GM21723 (cell line): ENCODE results near the gene TFR2.

Source experiments
- ATAC-seq: cut with Tn5 transposase; IDR thresholded peaks from one replicate; pipeline ENCODE4 v1.9.1; 2021; ENCODE audit warnings: mild to moderate bottlenecking, moderate library complexity; ENCODE audit not compliant: unreplicated experiment

TFR2 gene

GRCh38 chr7:100613412-100614175, 27.8 kb downstream of the TFR2 start:
- no peak for ATAC-seq

GRCh38 chr7:100612730-100613390, 28.5 kb downstream of the TFR2 start:
- ATAC-seq = peak; percentile 19

DNA sequence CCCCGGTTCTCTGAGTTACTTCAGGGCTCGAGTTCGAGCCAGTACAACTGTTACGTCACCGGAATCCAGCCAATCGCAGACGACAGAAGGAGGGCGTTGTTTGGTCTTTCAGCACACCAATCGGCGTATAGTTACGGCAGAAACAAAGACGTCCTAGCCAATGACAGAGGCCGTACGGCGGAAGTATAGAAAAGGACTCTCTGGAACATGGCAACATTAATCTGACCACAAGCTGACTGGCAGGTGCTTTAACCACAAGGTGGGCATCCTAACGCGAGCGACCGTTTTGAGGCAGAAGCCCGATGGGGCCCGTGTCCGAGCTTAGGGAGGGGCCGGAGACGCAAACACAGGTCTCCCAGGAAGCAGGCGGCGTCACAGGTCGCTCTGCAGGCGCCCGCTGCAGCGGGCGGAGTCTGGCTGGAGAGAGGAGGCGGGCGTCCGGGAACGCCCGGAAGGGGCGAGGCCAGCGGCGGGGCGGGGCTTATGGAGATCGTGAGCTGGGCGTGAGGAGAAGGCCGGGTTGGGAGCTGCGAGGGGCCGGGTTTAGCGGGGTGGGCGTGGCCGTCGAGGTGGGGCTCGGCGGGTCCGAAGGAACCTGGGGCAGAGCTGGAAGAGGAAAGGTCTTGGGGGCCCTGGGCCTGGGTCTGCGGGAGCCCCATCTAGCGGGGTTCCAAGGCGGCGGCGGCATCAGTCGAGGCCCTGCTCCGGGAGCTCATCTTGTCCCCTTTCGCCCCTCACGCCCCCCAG, 29.2 kb downstream of the TFR2 start, which contains the start of gene MOSPD3:
Gene MOSPD3 (plus strand): TSS at position 558 of the 747 bp plus-strand sequence. CDS start 252 bp downstream, outside the sequence.
- ATAC-seq = peak; percentile 90

DNA sequence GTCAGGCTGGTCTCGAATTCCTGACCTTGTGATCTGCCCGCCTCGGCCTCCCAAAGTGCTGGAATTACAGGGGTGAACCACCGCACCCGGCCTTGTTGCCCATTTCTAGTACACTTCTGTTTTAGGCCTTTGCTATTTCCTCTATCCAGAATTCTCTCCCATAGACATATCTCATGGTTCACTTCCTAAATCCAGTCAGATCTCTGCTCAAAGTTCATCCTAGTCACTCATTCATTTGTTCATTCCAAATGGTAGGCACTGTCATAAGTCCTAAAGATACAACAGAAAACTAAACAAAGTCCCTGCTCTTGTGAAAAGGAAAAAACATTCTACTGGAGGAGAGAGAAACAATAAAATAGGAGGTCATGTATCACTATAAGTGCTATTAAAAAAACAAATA, 31.4 kb downstream of the TFR2 start:
- no peak for ATAC-seq

- ATAC-seq = no peak
Observed at GRCh38 chr7:100607111-100607510, 34.2 kb downstream of the TFR2 start.

- ATAC-seq = no peak
Observed at GRCh38 chr7:100606313-100606712, 35.0 kb downstream of the TFR2 start.

DNA sequence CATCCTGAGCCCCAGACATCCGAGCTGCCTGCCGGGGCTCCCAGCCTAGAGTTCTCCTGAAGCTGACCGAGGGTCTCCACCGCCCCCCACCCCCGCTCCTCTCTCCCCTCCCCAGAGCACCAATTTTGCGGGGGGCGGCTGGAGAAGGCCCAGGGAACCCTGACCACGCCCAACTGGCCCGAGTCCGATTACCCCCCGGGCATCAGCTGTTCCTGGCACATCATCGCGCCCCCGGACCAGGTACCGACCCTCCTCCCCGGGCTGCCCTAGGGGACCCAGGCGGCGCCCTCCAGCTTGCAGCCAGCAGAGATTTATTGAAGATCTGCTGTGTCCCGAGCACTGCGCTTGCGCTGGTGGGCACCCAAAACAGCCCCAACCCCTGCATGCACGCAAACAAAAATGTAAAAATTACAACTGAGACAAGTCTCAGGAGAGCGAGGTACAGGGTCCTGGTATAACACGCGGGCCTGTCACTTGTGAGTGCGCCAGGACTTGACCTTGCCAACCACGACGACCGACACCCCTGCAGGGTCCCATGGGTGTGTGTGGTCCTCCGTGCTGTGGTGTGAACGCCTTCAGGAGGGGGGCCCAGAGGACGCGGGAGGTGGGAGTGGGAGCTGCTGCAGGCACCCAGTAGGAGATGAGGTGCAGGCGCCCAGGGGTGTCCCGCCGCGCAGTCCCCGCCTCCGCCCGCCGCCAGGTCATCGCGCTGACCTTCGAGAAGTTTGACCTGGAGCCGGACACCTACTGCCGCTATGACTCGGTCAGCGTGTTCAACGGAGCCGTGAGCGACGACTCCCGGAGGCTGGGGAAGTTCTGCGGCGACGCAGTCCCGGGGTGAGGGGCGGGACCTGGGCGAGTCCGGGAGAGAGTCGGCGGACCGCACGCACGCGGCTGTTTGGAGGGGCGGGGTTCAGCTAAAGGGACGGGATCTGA, 36.1 kb downstream of the TFR2 start:
- no peak for ATAC-seq

DNA sequence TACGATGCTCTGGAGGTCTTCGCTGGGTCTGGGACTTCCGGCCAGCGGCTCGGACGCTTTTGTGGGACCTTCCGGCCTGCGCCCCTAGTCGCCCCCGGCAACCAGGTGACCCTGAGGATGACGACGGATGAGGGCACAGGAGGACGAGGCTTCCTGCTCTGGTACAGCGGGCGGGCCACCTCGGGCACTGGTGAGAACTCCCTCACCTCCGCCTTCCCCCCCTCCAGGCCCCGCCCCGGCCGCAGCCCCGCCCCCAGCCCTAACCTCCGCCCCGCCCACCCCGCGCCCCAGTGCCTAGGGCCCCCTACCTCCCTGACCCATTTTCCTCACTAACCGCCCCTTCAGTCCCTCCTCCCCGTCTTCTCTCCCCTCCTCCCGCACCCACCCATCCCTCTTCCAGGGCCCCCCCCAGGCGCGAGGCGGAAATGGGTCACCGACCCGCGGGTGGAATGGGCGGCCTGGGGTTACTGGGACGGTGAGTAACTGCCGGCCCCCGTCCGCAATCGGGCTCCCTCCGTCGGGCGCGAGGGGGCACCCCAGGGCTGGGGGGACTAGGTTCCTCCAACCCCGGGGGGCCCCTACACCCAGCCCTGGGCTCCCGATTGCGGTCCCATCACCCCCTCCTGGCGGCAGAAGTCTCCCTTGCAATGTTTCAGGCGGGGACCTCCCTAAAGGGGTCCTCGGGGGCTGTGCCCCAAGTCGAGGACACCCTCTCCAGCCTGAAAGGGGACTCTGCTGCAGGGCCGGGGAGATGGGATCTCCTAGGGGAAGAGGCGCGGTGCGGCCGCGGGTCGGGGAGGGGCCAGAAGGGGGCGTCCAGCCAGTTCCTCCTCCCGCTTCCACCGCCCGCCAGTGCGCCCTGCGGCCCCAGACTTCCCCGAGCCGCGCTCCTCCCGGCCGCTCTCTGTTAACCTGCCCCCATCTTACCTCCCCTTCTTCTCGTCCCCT, 37.0 kb downstream of the TFR2 start:
- peak; percentile 56 for ATAC-seq

- ATAC-seq = peak; percentile 8
Observed at GRCh38 chr7:100603726-100604027, 37.7 kb downstream of the TFR2 start.

DNA sequence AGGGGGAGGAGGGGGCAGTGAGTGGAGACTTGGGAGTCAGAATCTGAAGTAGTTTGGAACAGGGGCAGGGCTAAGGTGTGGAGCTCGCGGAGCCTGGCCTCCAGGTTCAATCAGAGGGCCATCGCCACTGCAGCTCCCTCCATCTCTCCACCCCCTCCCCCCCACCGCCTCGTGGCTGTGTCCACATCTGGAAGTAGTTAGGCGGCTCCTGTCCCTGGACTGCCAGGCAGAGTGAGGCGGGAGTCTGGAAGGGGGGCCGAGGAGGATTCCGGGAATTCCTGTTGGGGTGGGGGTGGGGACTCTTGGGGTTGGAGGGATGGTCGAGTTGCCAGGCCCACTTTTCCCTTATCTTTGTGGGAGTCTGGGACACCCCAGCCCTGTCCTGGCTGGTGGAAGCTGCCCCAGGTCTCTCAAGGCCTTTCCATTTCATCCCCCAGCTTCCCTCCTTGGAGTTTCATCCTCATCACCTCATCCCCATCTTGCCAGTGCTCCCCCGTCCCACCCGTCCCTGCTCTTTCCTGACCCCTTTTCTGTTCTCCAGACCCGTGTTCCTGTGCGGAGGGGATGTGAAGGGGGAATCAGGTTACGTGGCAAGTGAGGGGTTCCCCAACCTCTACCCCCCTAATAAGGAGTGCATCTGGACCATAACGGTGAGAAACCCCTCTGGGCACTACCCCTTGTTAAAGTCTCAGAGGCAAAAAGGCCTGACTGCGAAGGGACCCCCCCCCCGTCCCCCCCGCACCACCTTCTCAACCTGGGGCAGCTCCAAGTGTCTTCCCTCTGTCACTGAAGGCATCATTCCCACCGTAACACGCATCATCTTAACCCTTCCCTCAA, 38.2 kb downstream of the TFR2 start:
- no peak for ATAC-seq

DNA sequence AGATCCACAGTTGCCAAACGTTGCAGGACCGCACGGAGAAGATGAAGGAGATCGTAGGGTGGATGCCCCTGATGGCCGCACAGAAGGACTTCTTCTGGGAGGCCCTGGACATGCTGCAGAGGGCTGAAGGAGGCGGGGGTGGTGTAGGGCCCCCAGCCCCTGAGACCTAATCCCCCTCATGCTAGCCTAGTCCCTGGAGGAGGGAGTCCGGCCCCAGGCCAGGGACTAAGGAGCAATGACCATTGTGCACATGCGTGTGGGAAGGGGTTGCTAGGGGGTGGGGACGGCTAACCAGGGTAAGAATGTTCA, 40.7 kb downstream of the TFR2 start:
- ATAC-seq = no peak

DNA sequence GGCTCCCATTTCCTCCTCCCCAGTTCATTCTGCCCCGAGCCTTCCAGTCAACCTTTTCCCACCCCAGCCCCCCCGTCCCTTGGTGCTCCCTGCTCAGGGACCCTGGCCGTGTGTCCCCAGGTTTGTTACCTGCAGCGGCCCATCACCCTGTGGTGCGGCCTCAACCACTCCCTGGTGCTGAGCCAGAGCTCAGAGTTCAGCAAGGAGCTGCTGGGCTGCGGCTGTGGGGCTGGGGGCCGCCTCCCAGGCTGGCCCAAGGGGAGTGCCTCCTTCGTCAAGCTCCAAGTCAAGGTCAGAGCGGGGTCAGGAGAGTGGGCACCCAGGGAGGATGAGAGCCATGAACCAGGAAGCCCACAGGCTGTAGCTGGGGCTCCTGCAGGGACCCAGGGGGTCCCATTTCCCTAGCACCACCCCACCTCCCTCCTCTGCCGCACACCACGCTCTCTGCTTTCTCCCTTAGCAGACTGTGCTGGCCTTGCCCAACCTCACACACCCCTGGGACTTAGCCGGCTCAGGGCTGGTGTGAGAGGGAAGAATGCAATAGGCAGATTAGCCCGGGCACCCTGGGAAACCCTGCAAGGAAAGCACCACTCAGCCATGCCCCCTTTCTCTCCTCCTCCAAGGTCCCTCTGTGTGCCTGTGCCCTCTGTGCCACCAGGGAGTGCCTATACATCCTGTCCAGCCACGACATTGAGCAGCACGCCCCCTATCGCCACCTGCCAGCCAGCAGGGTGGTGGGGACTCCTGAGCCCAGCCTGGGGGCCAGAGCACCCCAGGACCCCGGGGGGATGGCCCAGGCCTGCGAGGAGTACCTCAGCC, 41.2 kb downstream of the TFR2 start:
- no peak for ATAC-seq

- ATAC-seq = no peak
Observed at GRCh38 chr7:100598425-100598824, 42.9 kb downstream of the TFR2 start.

DNA sequence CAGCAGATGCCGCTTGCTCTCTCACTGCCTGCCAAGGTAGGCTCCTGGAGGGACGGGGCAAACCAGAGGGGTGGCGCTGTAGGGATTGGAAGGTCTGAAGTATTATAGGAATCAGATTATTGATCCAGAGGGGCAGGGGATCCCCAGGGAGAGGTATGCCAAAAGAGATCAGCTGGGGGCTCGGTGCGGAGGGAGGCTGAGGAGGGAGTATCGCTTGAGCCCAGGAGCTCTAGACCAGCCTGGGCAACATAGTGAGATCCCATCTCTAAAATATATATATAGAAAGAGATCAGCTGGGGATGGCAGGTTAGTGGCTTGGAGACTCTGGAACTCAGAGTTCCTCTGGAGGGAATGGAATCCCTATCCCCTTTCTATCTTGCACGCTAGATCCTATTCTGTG, 46.2 kb downstream of the TFR2 start:
- ATAC-seq = no peak

GRCh38 chr7:100591596-100591995, 49.8 kb downstream of the TFR2 start:
- no peak for ATAC-seq

GRCh38 chr7:100590077-100590737, 51.1 kb downstream of the TFR2 start:
- ATAC-seq = no peak

GRCh38 chr7:100589341-100589947, 51.9 kb downstream of the TFR2 start:
- ATAC-seq = no peak
